ENCODE results near the gene COQ8A. TPM values are rescaled to one million over a fixed set of nuclear protein-coding genes. Genes with fewer than 3 reads are reported as not detected.

COQ8A gene
- total RNA-seq, 2 experiments from 2014 or later, result 12.1 to 16.4 TPM

GRCh38 chr1:226978432-226979114 lies 38.5 kb downstream of the COQ8A start:
- no peaks in the 10 kb centered on the region for H3K27me3 Mint-ChIP-seq (ENCODE audit: low read depth)
- no peaks in the 10 kb centered on the region for H3K4me1 Mint-ChIP-seq (ENCODE audit: low read depth)
- H3K27ac Mint-ChIP-seq, result no peak overlapping the region
- ATAC-seq (no peak), DNase-seq (no peak)
- CTCF ChIA-PET, result no interaction called here
- H3K4me3 Mint-ChIP-seq, result no peak overlapping the region
- POLR2A ChIA-PET, result no interaction called here
- no peaks in the 10 kb centered on the region for H3K36me3 Mint-ChIP-seq (ENCODE audit: low read depth)
- no peaks in the 10 kb centered on the region for H3K9me3 Mint-ChIP-seq (ENCODE audit: insufficient read depth)

GRCh38 chr1:226979115-226979516 lies 39.0 kb downstream of the COQ8A start:
- H3K27ac Mint-ChIP-seq, result no peak overlapping the region
- CTCF ChIA-PET, result no interaction called here
- POLR2A ChIA-PET, result no interaction called here

GRCh38 chr1:226979517-226980121 lies 39.5 kb downstream of the COQ8A start:
- H3K4me1 Mint-ChIP-seq (ENCODE audit: low read depth), result no peaks in the 10 kb centered on the region
- ChIA-PET CTCF (no interaction called here), POLR2A (no interaction called here)
- H3K27ac Mint-ChIP-seq, result no peak overlapping the region
- DNase-seq, result no peak
- H3K4me3 Mint-ChIP-seq, result no peak overlapping the region
- no peaks in the 10 kb centered on the region for H3K9me3 Mint-ChIP-seq (ENCODE audit: insufficient read depth)
- H3K36me3 Mint-ChIP-seq (ENCODE audit: low read depth), result no peaks in the 10 kb centered on the region
- no peaks in the 10 kb centered on the region for H3K27me3 Mint-ChIP-seq (ENCODE audit: low read depth)
- no peak for ATAC-seq

More at GRCh38 chr1:226979115-226979516, 39.0 kb downstream of the COQ8A start:
- Mint-ChIP-seq H3K4me1 (ENCODE audit: low read depth) (no peaks in the 10 kb centered on the region), H3K36me3 (ENCODE audit: low read depth) (no peaks in the 10 kb centered on the region), H3K4me3 (no peak overlapping the region), H3K27me3 (ENCODE audit: low read depth) (no peaks in the 10 kb centered on the region), H3K9me3 (ENCODE audit: insufficient read depth) (no peaks in the 10 kb centered on the region)
- no peak for DNase-seq
- ATAC-seq, result no peak

- no peaks in the 10 kb centered on the region for H3K9me3 Mint-ChIP-seq (ENCODE audit: insufficient read depth)
- H3K4me1 Mint-ChIP-seq (ENCODE audit: low read depth), result no peaks in the 10 kb centered on the region
- DNase-seq (no peak), ATAC-seq (no peak)
- ChIA-PET POLR2A (no interaction called here), CTCF (no interaction called here)
- no peaks in the 10 kb centered on the region for H3K36me3 Mint-ChIP-seq (ENCODE audit: low read depth)
- H3K4me3 Mint-ChIP-seq, result no peak overlapping the region
- no peaks in the 10 kb centered on the region for H3K27me3 Mint-ChIP-seq (ENCODE audit: low read depth)
- no peak overlapping the region for H3K27ac Mint-ChIP-seq
These were observed 40.0 kb downstream of the COQ8A start for GRCh38 chr1:226980122-226980560.

- DNase-seq (no peak), ATAC-seq (no peak)
- Mint-ChIP-seq H3K27ac (no peak overlapping the region), H3K9me3 (ENCODE audit: insufficient read depth) (no peaks in the 10 kb centered on the region), H3K27me3 (ENCODE audit: low read depth) (no peaks in the 10 kb centered on the region), H3K4me3 (no peak overlapping the region), H3K36me3 (ENCODE audit: low read depth) (no peaks in the 10 kb centered on the region), H3K4me1 (ENCODE audit: low read depth) (no peaks in the 10 kb centered on the region)
- ChIA-PET CTCF (no interaction called here), POLR2A (no interaction called here)
These were observed 40.7 kb downstream of the COQ8A start for GRCh38 chr1:226980565-226981385.

GRCh38 chr1:226981386-226981817 lies 41.3 kb downstream of the COQ8A start:
- H3K27me3 Mint-ChIP-seq (ENCODE audit: low read depth), result no peaks in the 10 kb centered on the region
- H3K4me1 Mint-ChIP-seq (ENCODE audit: low read depth), result no peaks in the 10 kb centered on the region

GRCh38 chr1:226981838-226982237 lies 41.7 kb downstream of the COQ8A start:
- H3K4me3 Mint-ChIP-seq, result no peak overlapping the region
- DNase-seq (no peak), ATAC-seq (no peak)
- POLR2A ChIA-PET, result no interaction called here
- CTCF ChIA-PET, result no interaction called here
- H3K27ac Mint-ChIP-seq, result no peak overlapping the region
- no peaks in the 10 kb centered on the region for H3K9me3 Mint-ChIP-seq (ENCODE audit: insufficient read depth)
- H3K36me3 Mint-ChIP-seq (ENCODE audit: low read depth), result no peaks in the 10 kb centered on the region
- no peaks in the 10 kb centered on the region for H3K4me1 Mint-ChIP-seq (ENCODE audit: low read depth)
- H3K27me3 Mint-ChIP-seq (ENCODE audit: low read depth), result no peaks in the 10 kb centered on the region

More at GRCh38 chr1:226981386-226981817, 41.3 kb downstream of the COQ8A start:
- H3K27ac Mint-ChIP-seq, result no peak overlapping the region
- ChIA-PET CTCF (no interaction called here), POLR2A (no interaction called here)
- H3K9me3 Mint-ChIP-seq (ENCODE audit: insufficient read depth), result no peaks in the 10 kb centered on the region
- ATAC-seq (no peak), DNase-seq (no peak)
- H3K4me3 Mint-ChIP-seq, result no peak overlapping the region
- H3K36me3 Mint-ChIP-seq (ENCODE audit: low read depth), result no peaks in the 10 kb centered on the region

- Mint-ChIP-seq H3K27ac (no peak overlapping the region), H3K4me3 (no peak overlapping the region), H3K36me3 (ENCODE audit: low read depth) (no peaks in the 10 kb centered on the region), H3K27me3 (ENCODE audit: low read depth) (no peaks in the 10 kb centered on the region), H3K9me3 (ENCODE audit: insufficient read depth) (no peaks in the 10 kb centered on the region), H3K4me1 (ENCODE audit: low read depth) (no peaks in the 10 kb centered on the region)
- POLR2A ChIA-PET, result no interaction called here
- no peak for DNase-seq
- ATAC-seq, result no peak
- CTCF ChIA-PET, result no interaction called here
These were observed 42.5 kb downstream of the COQ8A start for GRCh38 chr1:226982451-226983177.

GRCh38 chr1:226983247-226983991 lies 43.3 kb downstream of the COQ8A start:
- POLR2A ChIA-PET, result no interaction called here
- no peaks in the 10 kb centered on the region for H3K9me3 Mint-ChIP-seq (ENCODE audit: insufficient read depth)
- H3K4me1 Mint-ChIP-seq (ENCODE audit: low read depth), result no peaks in the 10 kb centered on the region
- H3K27ac Mint-ChIP-seq, result peak overlapping the region; percentile 32
- no peak for DNase-seq
- no peaks in the 10 kb centered on the region for H3K27me3 Mint-ChIP-seq (ENCODE audit: low read depth)
- H3K36me3 Mint-ChIP-seq (ENCODE audit: low read depth), result no peaks in the 10 kb centered on the region
- no peak for ATAC-seq
- no peak overlapping the region for H3K4me3 Mint-ChIP-seq
- CTCF ChIA-PET, result interaction anchor here (1.1 kb wide), 1 partner anchor 14 kb away, joined by 3 read pairs; no protein-coding TSS in a partner anchor

- ChIA-PET CTCF (interaction anchor here (1.1 kb wide), 1 partner anchor 15 kb away, joined by 3 read pairs; no protein-coding TSS in a partner anchor), POLR2A (no interaction called here)
- H3K36me3 Mint-ChIP-seq (ENCODE audit: low read depth), result no peaks in the 10 kb centered on the region
- no peak overlapping the region for H3K4me3 Mint-ChIP-seq
- H3K9me3 Mint-ChIP-seq (ENCODE audit: insufficient read depth), result no peaks in the 10 kb centered on the region
- H3K27ac Mint-ChIP-seq, result no peak overlapping the region
- no peaks in the 10 kb centered on the region for H3K4me1 Mint-ChIP-seq (ENCODE audit: low read depth)
- no peak for DNase-seq
- H3K27me3 Mint-ChIP-seq (ENCODE audit: low read depth), result no peaks in the 10 kb centered on the region
- ATAC-seq, result no peak
These were observed 43.9 kb downstream of the COQ8A start for GRCh38 chr1:226983992-226984364.

GRCh38 chr1:226984521-226985238 lies 44.6 kb downstream of the COQ8A start:
- Mint-ChIP-seq H3K4me3 (no peak overlapping the region), H3K27ac (no peak overlapping the region), H3K4me1 (ENCODE audit: low read depth) (peaks cover 5% of the 10 kb centered on the region), H3K36me3 (ENCODE audit: low read depth) (no peaks in the 10 kb centered on the region), H3K27me3 (ENCODE audit: low read depth) (no peaks in the 10 kb centered on the region), H3K9me3 (ENCODE audit: insufficient read depth) (no peaks in the 10 kb centered on the region)
- ATAC-seq, result no peak
- ChIA-PET POLR2A (no interaction called here), CTCF (no interaction called here)
- no peak for DNase-seq
